ENCODE data around the gene COX4I2.

Gene COX4I2

GRCh38 chr20:31689141-31689540 lies 51.4 kb downstream of the COX4I2 start:
- 95% methylated on average over 2 of the region's 5 CpGs for WGBS
- no peak overlapping the region for H3K14ac ChIP-seq (ENCODE audit: low read length in 2 of 2)
- no peak overlapping the region for H2AFZ ChIP-seq (ENCODE audit: low read depth, low read length)
- no peak overlapping the region for H2BK15ac ChIP-seq (ENCODE audit: low read depth, poor library complexity, severe bottlenecking)
- H3K9me3 ChIP-seq (ENCODE audit: control insufficient read depth, low read length), result no peaks in the 10 kb centered on the region
- H2BK120ac ChIP-seq (ENCODE audit: low read depth, low read length), result no peak overlapping the region
- no peak for DNase-seq
- H3K79me1 ChIP-seq (replicated peaks; ENCODE audit: low read length, poor library complexity, severe bottlenecking), result no peaks in the 10 kb centered on the region
- H4K91ac ChIP-seq (ENCODE audit: low read length), result no peak overlapping the region
- H3K9ac ChIP-seq (ENCODE audit: low read length), result no peak overlapping the region
- peak overlapping the region; percentile 60 for H2AK5ac ChIP-seq (ENCODE audit: low read length, severe bottlenecking)
- no peak overlapping the region for H3K4me3 ChIP-seq (ENCODE audit: insufficient read depth in 1 of 2, low read depth in 1 of 2, low read length in 2 of 2)
- no peak overlapping the region for H4K8ac ChIP-seq (ENCODE audit: low read length)
- H3K4ac ChIP-seq (ENCODE audit: low read depth in 1 of 2, low read length in 2 of 2), result no peak overlapping the region
- no peak overlapping the region for H3K18ac ChIP-seq (ENCODE audit: low read depth in 1 of 2, low read length in 2 of 2)
- no peak overlapping the region for H3K4me2 ChIP-seq (ENCODE audit: low read length, poor library complexity, severe bottlenecking)
- peaks cover 31% of the 10 kb centered on the region for H3K4me1 ChIP-seq (ENCODE audit: control insufficient read depth, insufficient read depth, low read depth, low read length)
- no peak overlapping the region for H2BK12ac ChIP-seq (ENCODE audit: low read length in 2 of 2)
- no peaks in the 10 kb centered on the region for H3K27me3 ChIP-seq (ENCODE audit: control insufficient read depth in 1 of 2, insufficient read depth in 1 of 2, low read length in 2 of 2)
- H3K23ac ChIP-seq (ENCODE audit: low read length in 2 of 2), result no peak overlapping the region
- H2BK5ac ChIP-seq (ENCODE audit: low read depth, low read length, poor library complexity, severe bottlenecking), result no peak overlapping the region
- H3K36me3 ChIP-seq (ENCODE audit: control insufficient read depth in 1 of 2, insufficient read depth in 2 of 2, low read depth in 1 of 2, low read length in 2 of 2), result peaks cover 41 to 79% of the 10 kb centered on the region in 2 experiments
- peak overlapping the region; percentile 62 for H3K27ac ChIP-seq (ENCODE audit: low read length, poor library complexity, severe bottlenecking)

GRCh38 chr20:31690124-31690666 lies 52.5 kb downstream of the COX4I2 start:
- H2AK5ac ChIP-seq (ENCODE audit: low read length, severe bottlenecking), result no peak overlapping the region
- DNase-seq, result no peak
- H2AFZ ChIP-seq (ENCODE audit: low read depth, low read length), result no peak overlapping the region
- no peak overlapping the region for H4K91ac ChIP-seq (ENCODE audit: low read length)
- H3K18ac ChIP-seq (ENCODE audit: low read depth in 1 of 2, low read length in 2 of 2), result no peak overlapping the region
- no peak overlapping the region for H4K8ac ChIP-seq (ENCODE audit: low read length)
- no peak overlapping the region for H3K4me3 ChIP-seq (ENCODE audit: insufficient read depth in 1 of 2, low read depth in 1 of 2, low read length in 2 of 2)
- H3K27ac ChIP-seq (ENCODE audit: low read length, poor library complexity, severe bottlenecking), result peak overlapping the region; percentile 62
- no peak overlapping the region for H2BK5ac ChIP-seq (ENCODE audit: low read depth, low read length, poor library complexity, severe bottlenecking)
- no peak overlapping the region for H3K23ac ChIP-seq (ENCODE audit: low read length in 2 of 2)
- H3K9ac ChIP-seq (ENCODE audit: low read length), result peak overlapping the region; percentile 18
- no peak overlapping the region for H2BK15ac ChIP-seq (ENCODE audit: low read depth, poor library complexity, severe bottlenecking)
- 83% methylated on average over 3 of the region's 3 CpGs for WGBS
- H3K4me2 ChIP-seq (ENCODE audit: low read length, poor library complexity, severe bottlenecking), result no peak overlapping the region
- H3K4ac ChIP-seq (ENCODE audit: low read depth in 1 of 2, low read length in 2 of 2), result no peak overlapping the region
- H3K14ac ChIP-seq (ENCODE audit: low read length in 2 of 2), result no peak overlapping the region
- no peaks in the 10 kb centered on the region for H3K79me1 ChIP-seq (replicated peaks; ENCODE audit: low read length, poor library complexity, severe bottlenecking)
- peaks cover 29% of the 10 kb centered on the region for H3K4me1 ChIP-seq (ENCODE audit: control insufficient read depth, insufficient read depth, low read depth, low read length)
- peaks cover 42 to 82% of the 10 kb centered on the region in 2 experiments for H3K36me3 ChIP-seq (ENCODE audit: control insufficient read depth in 1 of 2, insufficient read depth in 2 of 2, low read depth in 1 of 2, low read length in 2 of 2)
- H2BK120ac ChIP-seq (ENCODE audit: low read depth, low read length), result no peak overlapping the region
- H2BK12ac ChIP-seq (ENCODE audit: low read length in 2 of 2), result no peak overlapping the region
- H3K9me3 ChIP-seq (ENCODE audit: control insufficient read depth, low read length), result no peaks in the 10 kb centered on the region
- no peaks in the 10 kb centered on the region for H3K27me3 ChIP-seq (ENCODE audit: control insufficient read depth in 1 of 2, insufficient read depth in 1 of 2, low read length in 2 of 2)

- H2AFZ ChIP-seq (ENCODE audit: low read depth, low read length), result no peak overlapping the region
- H2BK5ac ChIP-seq (ENCODE audit: low read depth, low read length, poor library complexity, severe bottlenecking), result no peak overlapping the region
- peak overlapping the region in 1 of 2 experiments; percentile 9 for H3K4ac ChIP-seq (ENCODE audit: low read depth in 1 of 2, low read length in 2 of 2)
- H2BK120ac ChIP-seq (ENCODE audit: low read depth, low read length), result no peak overlapping the region
- H3K27me3 ChIP-seq (ENCODE audit: control insufficient read depth in 1 of 2, insufficient read depth in 1 of 2, low read length in 2 of 2), result no peaks in the 10 kb centered on the region
- no peak overlapping the region for H3K4me2 ChIP-seq (ENCODE audit: low read length, poor library complexity, severe bottlenecking)
- H3K36me3 ChIP-seq (ENCODE audit: control insufficient read depth in 1 of 2, insufficient read depth in 2 of 2, low read depth in 1 of 2, low read length in 2 of 2), result peaks cover 53 to 80% of the 10 kb centered on the region in 2 experiments
- WGBS, result 75% methylated on average over 1 of the region's 1 CpG
- no peak overlapping the region for H3K4me3 ChIP-seq (ENCODE audit: insufficient read depth in 1 of 2, low read depth in 1 of 2, low read length in 2 of 2)
- H3K23ac ChIP-seq (ENCODE audit: low read length in 2 of 2), result peak overlapping the region in 1 of 2 experiments; percentile 75
- peak overlapping the region; percentile 36 for H3K9ac ChIP-seq (ENCODE audit: low read length)
- no peak overlapping the region for H2BK15ac ChIP-seq (ENCODE audit: low read depth, poor library complexity, severe bottlenecking)
- H3K4me1 ChIP-seq (ENCODE audit: control insufficient read depth, insufficient read depth, low read depth, low read length), result peaks cover 36% of the 10 kb centered on the region
- no peaks in the 10 kb centered on the region for H3K79me1 ChIP-seq (replicated peaks; ENCODE audit: low read length, poor library complexity, severe bottlenecking)
- H2AK5ac ChIP-seq (ENCODE audit: low read length, severe bottlenecking), result peak overlapping the region; percentile 33
- H2BK12ac ChIP-seq (ENCODE audit: low read length in 2 of 2), result peak overlapping the region in 1 of 2 experiments; percentile 29
- H3K18ac ChIP-seq (ENCODE audit: low read depth in 1 of 2, low read length in 2 of 2), result peak overlapping the region in 1 of 2 experiments; percentile 4
- no peaks in the 10 kb centered on the region for H3K9me3 ChIP-seq (ENCODE audit: control insufficient read depth, low read length)
- H3K27ac ChIP-seq (ENCODE audit: low read length, poor library complexity, severe bottlenecking), result peak overlapping the region; percentile 72
- no peak overlapping the region for H4K8ac ChIP-seq (ENCODE audit: low read length)
- H3K14ac ChIP-seq (ENCODE audit: low read length in 2 of 2), result no peak overlapping the region
- DNase-seq, result no peak
- H4K91ac ChIP-seq (ENCODE audit: low read length), result no peak overlapping the region
These were observed 54.0 kb downstream of the COX4I2 start for GRCh38 chr20:31691646-31692275.

- WGBS, result 83% methylated on average over 6 of the region's 6 CpGs
- no peak overlapping the region for H3K18ac ChIP-seq (ENCODE audit: low read depth in 1 of 2, low read length in 2 of 2)
These were observed 55.7 kb downstream of the COX4I2 start for GRCh38 chr20:31693402-31693801.

More at GRCh38 chr20:31693402-31693801, 55.7 kb downstream of the COX4I2 start:
- H2BK15ac ChIP-seq (ENCODE audit: low read depth, poor library complexity, severe bottlenecking), result no peak overlapping the region
- H3K4me2 ChIP-seq (ENCODE audit: low read length, poor library complexity, severe bottlenecking), result no peak overlapping the region
- no peak overlapping the region for H3K4ac ChIP-seq (ENCODE audit: low read depth in 1 of 2, low read length in 2 of 2)
- H3K9me3 ChIP-seq (ENCODE audit: control insufficient read depth, low read length), result no peaks in the 10 kb centered on the region
- no peak for DNase-seq
- H3K14ac ChIP-seq (ENCODE audit: low read length in 2 of 2), result no peak overlapping the region
- H3K27me3 ChIP-seq (ENCODE audit: control insufficient read depth in 1 of 2, insufficient read depth in 1 of 2, low read length in 2 of 2), result no peaks in the 10 kb centered on the region
- peak overlapping the region; percentile 93 for H2AK5ac ChIP-seq (ENCODE audit: low read length, severe bottlenecking)
- H3K23ac ChIP-seq (ENCODE audit: low read length in 2 of 2), result no peak overlapping the region
- peak overlapping the region; percentile 53 for H3K9ac ChIP-seq (ENCODE audit: low read length)
- H3K27ac ChIP-seq (ENCODE audit: low read length, poor library complexity, severe bottlenecking), result peak overlapping the region; percentile 80
- no peak overlapping the region for H2BK12ac ChIP-seq (ENCODE audit: low read length in 2 of 2)
- H3K36me3 ChIP-seq (ENCODE audit: control insufficient read depth in 1 of 2, insufficient read depth in 2 of 2, low read depth in 1 of 2, low read length in 2 of 2), result peaks cover 49 to 76% of the 10 kb centered on the region in 2 experiments
- peak overlapping the region; percentile 8 for H2BK5ac ChIP-seq (ENCODE audit: low read depth, low read length, poor library complexity, severe bottlenecking)
- no peak overlapping the region for H4K91ac ChIP-seq (ENCODE audit: low read length)
- H2BK120ac ChIP-seq (ENCODE audit: low read depth, low read length), result no peak overlapping the region
- no peak overlapping the region for H3K4me3 ChIP-seq (ENCODE audit: insufficient read depth in 1 of 2, low read depth in 1 of 2, low read length in 2 of 2)
- H3K79me1 ChIP-seq (replicated peaks; ENCODE audit: low read length, poor library complexity, severe bottlenecking), result no peaks in the 10 kb centered on the region
- H2AFZ ChIP-seq (ENCODE audit: low read depth, low read length), result no peak overlapping the region
- no peak overlapping the region for H4K8ac ChIP-seq (ENCODE audit: low read length)
- peaks cover 39% of the 10 kb centered on the region for H3K4me1 ChIP-seq (ENCODE audit: control insufficient read depth, insufficient read depth, low read depth, low read length)

Data from mesenchymal stem cell (in vitro differentiated cells and primary cell).